SU-DHL-6 (cell line): Measurements from ENCODE around the gene ANO7.

Experiments
- CTCF ChIP-seq: fragments of 200-600 bp; sonication (generic); IDR thresholded peaks from one replicate; pipeline ENCODE4 v1.5.1; 2017; ENCODE audit warnings: antibody characterized with exemption, mild to moderate bottlenecking, low read length, moderate library complexity; ENCODE audit not compliant: insufficient read depth, poor library complexity, severe bottlenecking
- EZH2phosphoT487 ChIP-seq: fragments of 200-600 bp; sonication (generic), shearing (Covaris generic); conservative IDR thresholded peaks from 2 replicates; pipeline ENCODE4 v1.6.1; 2018; ENCODE audit warnings: mild to moderate bottlenecking, antibody characterized with exemption, low read length, moderate library complexity, mixed read lengths

DNA sequence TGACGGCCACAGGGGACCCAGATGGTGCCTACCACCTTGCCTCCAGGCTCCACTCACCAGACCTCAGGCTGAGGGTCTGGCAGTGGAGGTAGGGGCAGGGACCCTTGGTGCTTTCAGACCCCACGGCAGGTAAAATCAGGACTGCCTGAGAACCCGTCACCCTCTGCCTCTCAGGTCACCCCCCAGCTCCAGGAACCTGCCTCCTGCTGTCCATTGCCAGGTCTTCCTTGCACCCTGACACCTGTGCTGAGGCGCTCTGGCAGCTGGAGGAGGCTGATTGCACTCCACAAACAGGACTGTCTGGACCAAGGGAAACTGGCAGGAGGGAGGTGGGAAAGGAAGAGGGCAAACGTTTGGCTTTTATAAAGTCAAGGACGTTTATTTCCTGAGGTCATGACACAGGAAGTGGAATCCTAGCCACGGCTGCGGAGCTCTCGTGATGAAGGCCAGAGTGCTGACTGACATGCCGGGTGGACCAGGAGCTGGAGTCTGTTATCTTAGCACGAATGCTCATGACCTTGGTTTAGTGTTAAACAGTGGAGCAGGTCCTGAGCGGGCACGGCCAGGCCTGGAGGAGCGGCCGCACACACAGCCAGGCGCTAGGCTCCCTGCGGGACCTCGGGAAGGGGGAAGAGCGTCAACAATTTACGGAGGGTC, 40.5 kb downstream of the ANO7 start:
- no peak for TF ChIP-seq CTCF
- TF ChIP-seq EZH2phosphoT487, result no peak
